ENCODE results near the gene MCCD1.

MCCD1 gene

GRCh38 chr6:31513456-31514165 is 15.2 kb upstream of the MCCD1 start:
- no peak for DNase-seq

- DNase-seq, result no peak
Measured at GRCh38 chr6:31521835-31522234, 6.9 kb upstream of the MCCD1 start.

- DNase-seq, result no peak
Measured at GRCh38 chr6:31525553-31525931, 3.2 kb upstream of the MCCD1 start.

- DNase-seq, result no peak
Measured at GRCh38 chr6:31525932-31526591, 2.7 kb upstream of the MCCD1 start.

- DNase-seq, result peak; percentile 46
Measured at GRCh38 chr6:31528307-31528777, 420 bp upstream of the MCCD1 start.

- peak; percentile 37 for DNase-seq
Measured at GRCh38 chr6:31529329-31530150, 778 bp downstream of the MCCD1 start.

- peak; percentile 25 for DNase-seq
Measured at GRCh38 chr6:31530659-31531058, 1.9 kb downstream of the MCCD1 start.

GRCh38 chr6:31531162-31531561 is 2.4 kb downstream of the MCCD1 start:
- DNase-seq, result no peak

- no peak for DNase-seq
Measured at GRCh38 chr6:31531771-31532643, 3.2 kb downstream of the MCCD1 start.

GRCh38 chr6:31532644-31533454 is 4.1 kb downstream of the MCCD1 start:
- DNase-seq, result peak; percentile 22

- DNase-seq, result no peak
Measured at GRCh38 chr6:31533455-31533841, 4.7 kb downstream of the MCCD1 start.

- no peak for DNase-seq
Measured at GRCh38 chr6:31534011-31534410, 5.2 kb downstream of the MCCD1 start.

- DNase-seq, result no peak
Measured at GRCh38 chr6:31534521-31535040, 5.8 kb downstream of the MCCD1 start.

GRCh38 chr6:31535538-31536324 is 7.0 kb downstream of the MCCD1 start:
- no peak for DNase-seq

GRCh38 chr6:31538805-31539400 is 10.1 kb downstream of the MCCD1 start:
- no peak for DNase-seq

GRCh38 chr6:31540640-31541039 is 11.9 kb downstream of the MCCD1 start:
- DNase-seq, result no peak

GRCh38 chr6:31541059-31541657 is 12.4 kb downstream of the MCCD1 start:
- DNase-seq, result peak; percentile 75

GRCh38 chr6:31541658-31542521 is 13.1 kb downstream of the MCCD1 start, which contains the start of gene DDX39B:
Gene DDX39B, minus strand, starts transcription at chr6:31542003. Its CDS starts 1,471 bp downstream, at chr6:31540532.
- peak; percentile 99 for DNase-seq

GRCh38 chr6:31543639-31544038 is 14.9 kb downstream of the MCCD1 start:
- no peak for DNase-seq

All from DMS53 (cell line).